NCI-H748 treated with DMSO at 0.1 percent for 48 hours (cell line): ENCODE measurements around the gene NEK6.

Experiments
- DNase-seq: peaks from one replicate; lab custom pipeline; 2025; lab: John Stamatoyannopoulos, UW

NEK6 gene

DNA sequence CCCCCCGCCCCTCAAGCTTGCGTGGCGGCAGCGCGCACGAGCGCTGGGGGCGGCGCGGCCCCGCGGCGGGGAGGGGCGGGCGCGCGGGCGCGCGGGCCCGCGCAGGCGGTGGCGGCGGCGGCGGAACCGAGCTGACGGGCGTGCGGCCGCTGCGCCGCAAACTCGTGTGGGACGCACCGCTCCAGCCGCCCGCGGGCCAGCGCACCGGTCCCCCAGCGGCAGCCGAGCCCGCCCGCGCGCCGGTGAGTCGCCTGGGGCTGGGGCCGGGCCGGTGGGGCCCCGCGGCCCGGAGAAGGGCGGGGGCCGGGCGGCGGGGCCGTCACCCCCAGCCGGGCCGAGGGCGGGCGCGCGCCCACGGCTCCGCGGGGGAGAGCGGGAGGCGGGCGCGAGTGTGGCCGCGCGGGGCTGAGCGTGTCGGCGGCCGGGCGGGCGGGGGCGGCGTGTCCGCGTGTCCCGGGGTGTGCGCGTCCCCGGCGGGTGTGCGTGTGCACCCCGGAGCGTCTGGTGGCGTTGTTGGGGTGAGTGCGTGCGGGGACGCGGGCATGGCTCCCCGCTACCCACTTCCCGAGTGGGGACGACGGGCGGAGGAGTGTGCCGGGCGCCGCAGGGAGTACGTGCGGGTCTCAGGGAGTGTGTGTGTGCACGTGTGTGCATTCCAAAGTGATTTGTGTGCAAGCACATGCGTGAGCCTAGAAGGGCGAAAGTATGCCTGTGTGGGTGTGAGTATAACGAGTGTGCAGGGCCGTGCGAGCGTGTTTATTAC is at the start of gene NEK6:
TSS of gene NEK6 (plus strand) at position 106 of the 763 bp plus-strand sequence. CDS start 44,016 bp downstream, outside the sequence.
- no peak for DNase-seq

DNA sequence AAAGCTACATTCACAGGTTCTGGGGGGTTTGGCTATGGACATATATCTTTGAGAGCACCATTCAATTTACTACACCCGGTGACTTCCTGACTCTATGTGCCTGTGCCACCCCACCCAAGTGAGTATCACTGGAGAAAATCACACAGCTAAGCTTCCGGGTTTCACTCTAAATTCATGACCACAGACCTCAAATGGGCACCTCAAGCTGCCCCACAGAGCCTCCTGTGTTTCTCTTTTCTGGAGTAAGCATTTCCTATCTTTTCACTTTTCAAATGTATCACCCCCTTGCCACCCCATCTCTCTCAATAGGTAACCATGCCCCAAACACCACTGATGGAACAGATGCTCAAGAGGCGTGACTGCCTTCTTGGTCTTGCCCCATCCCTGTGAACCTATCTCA is 49.2 kb upstream of the NEK6 start:
- DNase-seq: no peak

DNA sequence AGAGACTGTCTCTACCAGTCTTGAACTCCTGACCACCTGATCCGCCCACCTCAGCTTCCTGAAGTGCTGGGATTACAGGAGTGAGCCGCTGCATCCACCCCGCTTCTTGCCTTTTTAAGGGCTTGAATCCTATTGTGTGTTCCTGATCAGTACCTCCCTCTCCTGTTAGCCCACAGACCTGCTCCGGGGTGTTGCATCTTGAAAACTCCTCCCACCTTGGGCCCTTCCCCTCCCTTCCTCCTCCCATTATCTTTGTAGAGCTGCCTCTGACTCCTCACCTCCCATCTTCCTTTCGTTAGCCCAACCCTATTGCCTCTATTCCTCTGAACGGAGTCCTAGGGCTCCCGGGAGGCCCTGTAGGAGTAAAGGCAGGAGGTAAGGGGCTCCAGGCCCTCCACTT is 48.5 kb upstream of the NEK6 start:
- DNase-seq: no peak

DNA sequence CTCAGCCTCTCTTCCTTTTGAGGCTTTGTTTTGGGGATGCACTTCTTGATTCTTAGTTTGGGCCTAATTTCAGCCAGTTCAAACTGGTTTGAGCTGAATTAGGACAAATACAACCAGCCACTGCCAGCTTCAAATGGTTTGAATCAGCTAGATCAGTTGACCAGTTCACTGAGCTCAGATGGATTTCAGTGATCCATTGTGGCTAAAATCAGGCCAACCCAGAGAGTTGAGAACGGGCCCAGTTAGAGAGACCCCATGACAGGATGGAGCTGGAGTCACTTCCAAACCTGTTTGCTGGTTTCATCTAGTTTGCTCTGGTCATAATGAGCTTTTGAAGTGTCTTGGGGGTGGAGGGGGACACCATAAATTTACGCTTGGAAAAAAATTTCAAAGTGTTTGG is 48.0 kb upstream of the NEK6 start:
- DNase-seq: no peak

DNA sequence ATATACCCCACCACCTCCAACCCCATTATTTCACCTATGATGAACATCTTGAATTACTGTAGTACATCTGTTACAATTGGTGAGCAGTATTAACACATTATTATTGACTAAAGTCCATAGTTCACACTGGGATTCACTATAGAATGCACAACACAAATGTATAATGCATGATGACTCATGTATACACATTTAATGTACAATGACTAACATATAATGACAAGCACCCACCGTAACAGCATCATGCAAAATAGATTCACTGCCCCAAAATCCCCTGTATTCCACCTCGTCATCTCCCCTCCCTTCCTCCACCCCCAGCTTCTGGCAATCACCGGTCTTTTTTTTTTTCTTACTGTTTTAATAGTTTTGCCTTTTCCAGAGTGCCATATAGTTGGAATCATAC is 47.1 kb upstream of the NEK6 start:
- DNase-seq: no peak

DNA sequence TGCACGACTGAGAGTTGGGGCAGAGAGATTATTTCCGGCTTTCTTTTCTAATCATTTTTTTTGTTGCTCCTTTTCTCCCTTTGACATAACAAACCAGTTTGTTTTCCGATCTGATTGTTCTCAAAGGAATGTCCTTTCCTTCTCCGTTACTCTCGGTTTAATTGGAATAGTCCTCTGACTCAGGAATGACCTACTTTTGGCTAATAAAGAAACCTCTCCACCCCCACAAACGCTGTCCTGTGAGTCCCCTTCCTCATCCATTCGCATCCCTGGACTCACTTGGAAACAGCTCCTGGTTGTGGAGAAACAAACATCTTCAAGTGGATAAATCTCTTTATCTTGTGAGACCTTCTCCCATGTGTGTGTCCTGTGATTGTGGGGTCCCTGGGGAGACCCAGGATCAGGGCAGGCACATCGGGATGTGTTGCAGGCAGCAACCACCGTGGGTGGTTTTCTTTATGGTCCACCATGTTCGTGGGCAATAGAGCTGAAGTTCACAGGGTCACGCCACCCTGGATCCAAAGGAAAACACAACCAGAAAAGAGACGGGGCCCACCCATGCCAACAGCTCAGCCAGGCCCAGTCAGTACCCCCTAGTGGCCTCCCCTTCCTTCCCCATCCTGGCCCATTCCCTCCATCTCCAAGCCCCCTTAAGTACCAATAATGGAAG is 45.2 kb upstream of the NEK6 start:
- DNase-seq: no peak

DNA sequence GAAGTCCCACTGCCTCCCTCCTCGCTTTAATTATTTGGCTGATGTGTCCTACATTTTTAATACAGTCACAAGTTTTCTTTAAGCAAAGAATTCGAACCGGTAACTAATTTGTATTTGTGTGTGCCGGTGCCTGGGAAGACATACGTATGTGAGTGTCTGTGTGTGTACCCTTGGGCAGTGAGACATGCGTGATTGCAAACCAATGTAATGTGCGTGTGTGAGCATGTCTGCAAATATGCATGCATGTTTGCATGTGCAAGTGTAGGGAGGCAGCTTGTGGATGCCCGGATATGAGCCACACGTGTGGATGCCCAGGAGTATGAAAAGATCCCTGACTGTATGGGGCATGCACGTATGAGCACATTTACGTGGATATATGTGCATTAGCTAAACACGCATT is 44.4 kb upstream of the NEK6 start:
- DNase-seq: no peak

DNA sequence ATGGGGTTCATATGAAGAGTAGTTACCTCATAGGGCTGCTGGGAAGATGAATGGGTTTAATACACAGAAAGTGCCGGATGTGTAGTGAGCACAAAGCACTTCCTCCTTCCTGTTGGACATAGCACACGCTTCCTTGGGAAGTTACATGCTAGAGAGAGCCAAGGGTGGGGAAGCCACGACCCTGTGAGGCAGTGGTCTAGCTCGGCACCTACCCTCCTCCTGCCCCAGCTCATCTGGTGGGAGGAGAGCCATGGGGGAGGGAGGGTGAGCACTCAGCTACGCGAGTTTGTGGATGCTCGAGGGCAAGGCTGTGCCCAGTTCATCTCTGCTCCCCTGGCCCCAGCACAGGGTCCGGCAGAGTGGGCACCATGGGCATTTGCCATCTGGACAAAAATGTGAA is 43.6 kb upstream of the NEK6 start:
- no peak for DNase-seq

DNA sequence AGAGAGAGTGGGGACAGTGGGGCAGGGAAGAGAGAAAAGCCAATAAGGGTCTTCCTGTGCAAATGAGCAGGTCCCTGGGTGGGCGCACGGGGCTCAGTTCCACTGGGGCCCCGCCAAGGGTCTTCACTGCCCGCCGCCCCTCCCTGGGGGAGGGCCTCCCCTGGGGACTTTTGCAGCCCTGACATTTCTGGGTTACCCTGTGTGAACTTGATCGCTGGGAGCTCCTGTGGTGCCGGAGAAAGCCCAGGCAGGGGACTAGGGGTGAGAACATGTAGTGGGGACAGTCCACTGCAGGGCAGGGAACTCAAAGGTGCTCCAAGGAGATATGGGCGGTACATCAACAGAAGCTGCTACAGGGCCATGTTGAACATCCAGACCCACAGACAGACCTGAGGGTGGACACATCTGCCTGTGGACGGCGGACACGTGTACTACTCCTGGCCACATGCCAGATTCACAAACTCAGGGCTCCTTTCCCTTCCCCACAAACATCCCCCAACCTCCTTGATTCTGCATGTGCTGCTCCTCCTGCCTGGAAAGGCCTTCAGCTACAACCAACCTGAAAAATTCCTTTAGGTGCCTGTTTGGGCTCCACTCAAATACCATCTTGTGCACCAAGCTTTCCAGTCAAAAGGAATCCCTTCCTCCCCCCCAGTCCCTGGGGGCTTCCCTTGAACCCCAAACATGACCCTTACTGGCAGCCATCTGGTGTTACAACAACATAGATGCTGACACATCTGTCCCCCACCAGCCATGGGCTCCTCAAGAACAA is 43.0 kb upstream of the NEK6 start:
- no peak for DNase-seq

DNA sequence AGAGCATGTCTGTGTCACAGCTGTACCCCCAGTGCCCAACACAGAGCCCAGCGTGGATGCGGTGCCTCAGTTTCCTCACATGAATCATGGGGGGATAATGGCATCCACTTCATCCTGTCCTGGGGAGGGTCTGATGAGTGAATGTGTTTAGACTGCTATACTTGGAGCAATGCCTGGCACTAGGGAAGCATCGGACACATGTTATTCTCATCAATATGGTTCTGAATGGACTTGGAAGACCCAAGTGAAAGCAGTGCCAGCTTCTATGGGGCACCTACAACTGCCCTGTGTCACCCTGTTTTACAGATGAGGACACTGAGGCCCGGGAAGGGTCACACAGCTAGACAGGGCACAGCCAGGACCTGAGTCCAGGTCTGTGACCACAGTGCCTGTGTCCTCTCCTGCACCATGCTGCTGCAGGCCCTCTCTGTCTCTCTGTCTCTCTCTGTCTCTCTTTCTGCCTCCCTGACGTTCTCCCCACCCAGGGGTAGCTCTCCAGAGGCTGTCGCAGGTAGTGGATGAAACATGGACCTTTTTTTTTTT is 42.3 kb upstream of the NEK6 start:
- no peak for DNase-seq

DNA sequence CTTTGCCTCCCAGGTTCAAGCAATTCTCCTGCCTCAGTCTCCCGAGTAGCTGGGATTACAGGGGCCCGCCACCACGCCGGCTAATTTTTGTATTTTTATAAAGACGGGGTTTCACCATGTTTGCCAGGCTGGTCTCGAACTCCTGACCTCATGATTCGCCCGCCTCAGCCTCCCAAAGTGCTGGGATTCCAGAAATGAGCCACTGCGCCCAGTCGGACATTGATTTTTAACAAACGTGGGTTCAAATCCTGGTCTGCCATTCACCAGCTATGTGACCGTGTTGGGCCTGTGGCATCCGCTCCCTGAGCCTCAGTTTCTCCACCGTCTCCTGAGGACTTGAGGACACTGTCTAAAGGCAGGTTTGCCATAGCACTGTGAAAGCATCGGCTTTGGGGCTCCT is 41.8 kb upstream of the NEK6 start:
- DNase-seq: no peak

DNA sequence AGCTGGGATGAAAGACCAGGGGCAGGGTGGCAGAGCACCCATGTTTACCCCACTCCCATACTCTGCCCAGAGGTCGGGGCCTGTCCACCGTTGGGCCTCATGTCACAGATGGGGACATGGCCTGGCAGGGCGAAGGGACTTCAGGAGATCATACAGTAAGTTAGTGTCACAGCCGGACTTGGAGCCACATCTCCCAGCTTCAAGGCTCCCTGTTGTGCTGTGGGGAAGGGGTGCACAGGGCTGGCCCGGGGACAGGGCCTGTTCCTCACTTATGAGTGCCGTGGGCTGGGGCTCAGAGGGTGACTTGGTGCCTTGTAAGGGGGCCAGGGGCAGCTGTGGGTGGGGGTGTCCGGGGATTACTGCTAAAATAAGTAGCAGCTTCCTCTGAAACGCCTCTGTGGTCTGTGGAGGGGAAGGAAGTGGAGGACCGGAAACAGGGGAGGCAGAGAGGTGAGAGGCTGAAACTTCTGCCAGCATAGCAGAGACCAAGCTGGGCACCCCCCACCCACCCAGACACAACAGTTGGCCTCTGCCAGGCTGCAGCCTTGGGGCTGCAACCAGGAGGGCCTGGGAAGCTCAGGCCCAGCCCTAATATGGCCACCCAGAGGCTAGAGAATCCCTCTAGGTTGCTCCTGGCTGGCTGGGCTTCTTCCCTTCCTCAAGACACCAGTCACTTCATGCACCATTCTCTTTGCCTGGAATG is 41.1 kb upstream of the NEK6 start:
- DNase-seq: no peak

DNA sequence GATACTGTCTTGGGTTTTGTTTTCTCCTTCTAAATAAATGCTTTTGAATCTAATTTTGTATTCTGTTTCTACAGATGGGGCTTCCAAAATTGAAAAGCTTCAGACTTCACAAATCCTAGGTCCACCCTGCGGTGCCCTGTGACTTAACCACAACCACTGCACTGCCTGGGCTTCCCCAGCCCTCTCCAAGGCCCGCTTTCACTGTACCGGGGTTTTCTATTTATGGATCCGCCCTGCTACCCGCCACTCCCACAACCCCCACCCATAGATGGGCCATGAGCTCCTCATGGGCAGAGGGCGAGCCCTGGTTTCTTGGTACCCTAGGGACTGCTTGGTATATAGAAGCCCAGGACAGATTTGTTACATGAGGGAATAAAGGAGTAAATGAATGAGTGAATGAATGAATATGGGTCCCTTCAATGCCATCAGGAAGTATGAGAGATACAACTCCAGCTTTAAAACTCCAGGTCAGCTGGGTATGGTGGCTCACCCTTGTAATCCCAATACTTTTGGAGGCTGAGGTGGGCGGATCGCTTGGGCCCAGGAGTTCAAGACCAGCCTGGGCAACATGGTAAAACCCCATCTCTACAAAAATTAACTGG is 39.8 kb upstream of the NEK6 start:
- DNase-seq: no peak

DNA sequence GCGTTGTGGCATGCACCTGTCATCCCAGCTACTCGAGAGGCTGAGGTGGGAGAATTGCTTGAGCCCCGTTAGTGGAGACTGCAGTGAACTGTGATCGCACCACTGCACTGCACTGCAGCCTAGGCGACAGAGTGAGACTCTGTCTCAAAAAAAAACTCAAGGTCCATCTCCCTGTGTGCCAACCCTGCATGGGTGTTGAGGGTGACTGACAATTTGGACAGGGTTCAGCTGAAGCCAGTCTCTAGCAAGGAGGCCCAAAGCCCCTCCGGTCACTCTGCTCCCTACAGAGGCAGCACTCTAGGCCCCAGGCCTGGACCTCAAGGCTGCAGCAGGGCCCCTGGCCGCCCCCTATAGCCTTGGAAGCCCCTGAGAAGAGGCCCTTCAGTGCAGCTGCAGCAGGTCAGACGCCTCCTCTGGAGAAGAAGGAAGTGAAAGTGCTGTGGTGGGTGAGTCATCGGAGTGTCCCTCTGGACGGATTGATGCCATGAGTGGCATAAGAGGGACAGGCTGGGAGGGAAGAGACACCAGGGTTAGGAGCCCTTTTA is 39.2 kb upstream of the NEK6 start:
- no peak for DNase-seq

DNA sequence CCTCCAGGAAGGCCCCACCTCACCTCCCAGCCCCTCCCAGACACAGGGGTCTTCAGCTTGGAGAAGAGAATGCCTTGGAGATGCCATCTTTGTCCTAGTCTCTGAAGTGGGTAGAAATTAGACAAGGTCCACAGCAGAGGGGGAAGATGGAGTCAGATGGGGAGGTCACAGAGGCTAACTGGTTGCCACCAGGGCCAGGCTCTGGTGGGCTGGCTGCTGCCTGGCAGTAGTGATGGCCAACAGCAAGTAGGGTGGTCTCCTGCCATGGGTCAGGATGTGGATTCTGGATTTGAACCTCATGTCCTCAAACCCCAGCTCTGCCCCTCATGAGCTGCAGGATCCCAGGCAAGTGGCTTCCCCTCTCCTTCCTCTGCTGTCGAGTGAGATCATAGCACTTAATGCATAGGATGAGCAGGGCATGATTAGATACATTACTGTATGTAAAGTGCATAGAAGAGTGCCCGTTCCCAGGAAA is 38.7 kb upstream of the NEK6 start:
- no peak for DNase-seq

DNA sequence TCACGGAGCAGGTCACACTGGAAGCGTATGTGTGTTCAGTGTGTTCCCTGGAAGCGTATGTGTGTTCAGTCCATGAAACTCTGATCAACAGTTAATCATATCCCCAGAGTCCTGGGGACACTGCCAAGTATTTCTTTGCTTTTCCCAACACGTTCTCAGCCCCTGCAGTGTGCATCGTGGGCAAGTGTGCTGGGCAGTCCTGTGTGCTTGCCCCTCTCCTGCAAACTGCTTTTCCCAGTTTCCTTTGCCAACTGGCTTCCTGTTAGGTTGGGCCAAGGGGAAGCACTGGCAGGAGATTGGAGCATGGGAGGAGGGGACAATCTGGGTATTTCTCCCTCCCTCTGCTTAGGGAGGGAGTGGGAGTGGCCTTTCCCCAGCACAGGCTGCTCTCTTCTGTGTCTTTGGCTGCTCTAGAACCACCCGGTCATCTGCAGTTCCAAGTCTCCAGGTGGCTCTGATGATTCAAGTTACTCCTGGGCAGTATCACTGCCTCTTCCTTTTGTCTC is 36.8 kb upstream of the NEK6 start:
- no peak for DNase-seq

DNA sequence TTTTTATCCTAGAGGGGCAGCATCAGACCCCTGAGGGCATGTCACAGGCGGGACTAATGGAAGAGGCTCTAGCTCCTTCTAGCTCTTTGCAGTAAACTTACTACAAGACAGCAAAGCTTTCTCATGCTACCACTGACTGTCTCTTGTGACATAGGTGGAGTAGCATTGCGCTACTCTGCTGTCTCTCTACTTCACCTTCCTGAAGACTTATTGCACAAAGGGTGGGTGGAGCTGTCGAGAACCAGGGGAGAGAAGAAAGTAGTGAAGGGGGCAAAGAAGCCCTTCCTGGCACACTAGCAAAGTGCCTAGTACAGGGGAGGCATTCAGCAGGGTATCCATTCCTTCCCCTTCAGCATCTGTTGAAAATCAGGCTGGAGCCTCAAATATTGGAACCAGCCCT is 36.1 kb upstream of the NEK6 start:
- no peak for DNase-seq

DNA sequence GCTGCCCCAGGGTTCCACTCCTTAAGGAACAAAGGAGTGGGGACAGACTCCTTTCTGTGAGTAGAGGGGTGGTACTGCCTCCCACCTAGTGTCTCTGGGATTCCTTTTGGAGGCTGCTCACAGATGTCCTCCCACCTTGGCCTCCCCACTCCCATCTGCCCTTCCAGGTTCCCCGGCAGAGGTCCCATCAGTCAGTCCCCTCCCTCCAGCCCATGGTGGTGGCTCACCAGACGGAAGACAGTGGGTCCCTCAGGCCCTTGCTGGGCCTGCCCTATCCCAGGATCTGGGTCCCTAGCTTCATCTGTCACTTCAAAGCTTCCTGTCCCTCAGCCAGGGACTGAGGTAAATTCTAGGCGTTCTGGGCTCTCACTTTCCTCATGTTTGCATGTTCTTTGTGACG is 35.6 kb upstream of the NEK6 start:
- no peak for DNase-seq

DNA sequence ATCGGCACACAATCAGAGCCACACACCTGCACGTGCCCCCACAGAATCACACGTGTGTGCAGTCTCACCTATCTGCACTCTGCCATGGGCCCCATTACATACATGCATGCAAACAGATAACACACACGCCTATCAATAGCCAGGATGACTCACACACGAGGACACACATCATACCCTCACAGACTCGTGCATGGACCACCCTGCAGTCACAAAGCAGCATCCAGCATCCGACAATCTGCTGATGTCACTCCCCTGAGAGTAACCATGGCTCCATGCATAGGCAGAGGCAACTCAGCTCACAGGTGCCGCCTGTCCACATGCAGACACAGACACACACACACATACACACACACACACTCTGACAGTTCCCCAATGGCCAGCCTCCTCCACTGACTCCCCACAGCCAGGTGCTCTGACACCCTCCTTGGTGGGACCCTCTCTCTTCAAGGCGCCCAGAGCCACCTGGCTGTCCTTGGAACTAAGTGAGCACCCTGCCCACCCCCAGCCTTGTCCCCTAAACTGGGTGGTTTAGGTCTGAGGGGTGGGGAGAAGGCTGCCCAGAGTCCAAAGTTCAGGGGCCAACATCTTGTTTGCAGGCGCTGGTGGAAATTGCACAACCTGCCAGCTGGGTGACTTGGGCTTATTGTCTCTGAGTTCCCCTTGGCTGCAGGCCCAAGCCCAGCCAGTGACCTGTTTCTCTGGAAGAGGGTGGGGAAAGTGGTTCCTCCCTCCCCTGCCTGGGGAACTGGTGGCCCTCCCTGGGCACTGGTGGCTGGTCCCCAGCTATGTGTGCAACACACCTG is 34.6 kb upstream of the NEK6 start:
- DNase-seq: no peak

DNA sequence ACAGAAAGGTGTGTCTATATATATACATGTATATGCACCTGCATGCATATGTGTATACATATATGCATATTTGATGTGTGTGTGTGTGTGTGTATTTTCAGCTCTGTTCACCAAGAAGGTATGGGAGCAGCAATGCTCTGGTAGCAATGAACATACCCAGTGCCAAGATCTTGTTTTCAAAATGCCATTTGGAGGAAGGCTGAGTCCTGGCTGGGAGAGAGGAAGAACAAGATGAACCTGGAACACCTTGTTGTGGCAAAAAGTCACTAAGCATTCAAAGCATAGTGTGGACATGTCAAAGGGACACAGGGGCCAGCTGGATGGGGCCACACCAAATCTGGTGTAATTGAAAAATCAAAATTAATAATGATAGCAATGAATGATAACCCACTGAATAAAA is 31.8 kb upstream of the NEK6 start:
- DNase-seq: no peak
